ENCODE data around the gene CYSLTR2.

Gene CYSLTR2

GRCh38 chr13:48640767-48641166 lies 13.0 kb upstream of the CYSLTR2 start:
- TF ChIP-seq EZH2phosphoT487 (conservative IDR thresholded peaks at IDR 0.05; ENCODE audit: low read length), result no peak
- TF ChIP-seq CTCF (IDR thresholded peaks at IDR 0.05; ENCODE audit: insufficient read depth, low read length, poor library complexity, severe bottlenecking), result no peak
- Histone ChIP-seq H3K27ac (ENCODE audit: low read depth, low read length) (no peak overlapping the region), H3K4me3 (ENCODE audit: insufficient read depth, low read length, poor library complexity, severe bottlenecking) (no peak overlapping the region), H3K9ac (ENCODE audit: low read length) (no peak overlapping the region), H3F3A (ENCODE audit: insufficient read depth) (no peaks in the 10 kb centered on the region), H3K9me2 (replicated peaks; ENCODE audit: insufficient read depth, low read length) (no peaks in the 10 kb centered on the region), H3K27me3 (ENCODE audit: low read length) (no peaks in the 10 kb centered on the region), H3K36me3 (ENCODE audit: low read length) (no peaks in the 10 kb centered on the region), H4K20me1 (ENCODE audit: low read depth, low read length) (no peaks in the 10 kb centered on the region), H2AFZ (ENCODE audit: low read depth, low read length, severe bottlenecking) (no peak overlapping the region), H3K9me3 (ENCODE audit: insufficient read depth, low read length) (peaks cover 8% of the 10 kb centered on the region; the same call in 1 of the 2 replicates), H3K4me2 (ENCODE audit: low read depth, low read length, poor library complexity, severe bottlenecking) (no peak overlapping the region), H3K79me2 (ENCODE audit: insufficient read depth, low read length) (no peaks in the 10 kb centered on the region)

DNA sequence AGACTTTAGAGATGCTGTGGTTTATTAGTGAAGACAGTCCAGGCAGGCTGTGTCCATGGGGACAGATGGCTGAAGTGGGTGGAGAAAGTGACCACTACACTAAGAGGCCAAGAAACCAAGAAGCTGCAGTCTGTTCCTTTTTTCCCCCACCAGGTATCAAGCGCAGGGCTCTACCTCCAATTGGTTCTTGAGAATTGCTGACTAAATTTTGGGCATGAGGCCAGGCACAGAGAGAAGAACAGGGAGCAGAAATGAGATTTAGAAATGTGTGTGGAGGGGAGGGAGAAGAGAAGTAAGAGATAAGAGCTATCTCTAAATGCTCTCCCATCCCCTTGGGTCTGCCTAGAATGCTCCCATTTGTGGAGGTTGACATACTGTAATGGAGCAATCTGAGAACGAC lies 12.3 kb upstream of the CYSLTR2 start:
- H3F3A ChIP-seq (ENCODE audit: insufficient read depth), result no peaks in the 10 kb centered on the region
- no peaks in the 10 kb centered on the region for H3K9me2 ChIP-seq (replicated peaks; ENCODE audit: insufficient read depth, low read length)
- H3K9me3 ChIP-seq (ENCODE audit: insufficient read depth, low read length), result peaks cover 3% of the 10 kb centered on the region; the same call in 1 of the 2 replicates
- no peaks in the 10 kb centered on the region for H3K79me2 ChIP-seq (ENCODE audit: insufficient read depth, low read length)
- H3K4me2 ChIP-seq (ENCODE audit: low read depth, low read length, poor library complexity, severe bottlenecking), result no peak overlapping the region
- H3K27ac ChIP-seq (ENCODE audit: low read depth, low read length), result no peak overlapping the region
- H3K4me3 ChIP-seq (ENCODE audit: insufficient read depth, low read length, poor library complexity, severe bottlenecking), result no peak overlapping the region
- no peaks in the 10 kb centered on the region for H4K20me1 ChIP-seq (ENCODE audit: low read depth, low read length)
- TF ChIP-seq EZH2phosphoT487 (conservative IDR thresholded peaks at IDR 0.05; ENCODE audit: low read length) (no peak), CTCF (IDR thresholded peaks at IDR 0.05; ENCODE audit: insufficient read depth, low read length, poor library complexity, severe bottlenecking) (no peak)
- H3K36me3 ChIP-seq (ENCODE audit: low read length), result no peaks in the 10 kb centered on the region
- H3K9ac ChIP-seq (ENCODE audit: low read length), result no peak overlapping the region
- H3K27me3 ChIP-seq (ENCODE audit: low read length), result no peaks in the 10 kb centered on the region
- H2AFZ ChIP-seq (ENCODE audit: low read depth, low read length, severe bottlenecking), result no peak overlapping the region

GRCh38 chr13:48642061-48642460 lies 11.7 kb upstream of the CYSLTR2 start:
- Histone ChIP-seq H3K27ac (ENCODE audit: low read depth, low read length) (no peak overlapping the region), H3F3A (ENCODE audit: insufficient read depth) (no peaks in the 10 kb centered on the region)
- no peak for TF ChIP-seq EZH2phosphoT487 (conservative IDR thresholded peaks at IDR 0.05; ENCODE audit: low read length)
- TF ChIP-seq CTCF (IDR thresholded peaks at IDR 0.05; ENCODE audit: insufficient read depth, low read length, poor library complexity, severe bottlenecking), result no peak

More at GRCh38 chr13:48642061-48642460, 11.7 kb upstream of the CYSLTR2 start:
- H4K20me1 ChIP-seq (ENCODE audit: low read depth, low read length), result no peaks in the 10 kb centered on the region
- no peaks in the 10 kb centered on the region for H3K36me3 ChIP-seq (ENCODE audit: low read length)
- no peak overlapping the region for H2AFZ ChIP-seq (ENCODE audit: low read depth, low read length, severe bottlenecking)
- no peaks in the 10 kb centered on the region for H3K9me3 ChIP-seq (ENCODE audit: insufficient read depth, low read length)
- H3K9ac ChIP-seq (ENCODE audit: low read length), result no peak overlapping the region
- no peaks in the 10 kb centered on the region for H3K27me3 ChIP-seq (ENCODE audit: low read length)
- no peaks in the 10 kb centered on the region for H3K79me2 ChIP-seq (ENCODE audit: insufficient read depth, low read length)
- H3K4me2 ChIP-seq (ENCODE audit: low read depth, low read length, poor library complexity, severe bottlenecking), result no peak overlapping the region
- H3K4me3 ChIP-seq (ENCODE audit: insufficient read depth, low read length, poor library complexity, severe bottlenecking), result no peak overlapping the region
- H3K9me2 ChIP-seq (replicated peaks; ENCODE audit: insufficient read depth, low read length), result no peaks in the 10 kb centered on the region

Measured in SU-DHL-6 (cell line).